Epithelial cell of esophagus (primary cell): ENCODE measurements around the gene NSUN3.
A peak's percentile ranks its signal among the peaks of the same experiment; 100 is the strongest.

Experiments used
- DNase-seq: peaks from one replicate; pipeline ENCODE4 v3.0.0; 2010; ENCODE audit warnings: low read depth
- H3K4me3 ChIP-seq: 2 replicates; pipeline ENCODE4 v1.5.1; 2011; ENCODE audit warnings: mild to moderate bottlenecking, low read length, control low read depth
- CTCF ChIP-seq: IDR thresholded peaks from 2 replicates; pipeline ENCODE4 v1.5.1; 2011; ENCODE audit warnings: low read depth, mild to moderate bottlenecking, low read length, control low read depth, inconsistent platforms; ENCODE audit not compliant: insufficient read depth; ENCODE audit errors: missing control alignments

The NSUN3 gene

DNA sequence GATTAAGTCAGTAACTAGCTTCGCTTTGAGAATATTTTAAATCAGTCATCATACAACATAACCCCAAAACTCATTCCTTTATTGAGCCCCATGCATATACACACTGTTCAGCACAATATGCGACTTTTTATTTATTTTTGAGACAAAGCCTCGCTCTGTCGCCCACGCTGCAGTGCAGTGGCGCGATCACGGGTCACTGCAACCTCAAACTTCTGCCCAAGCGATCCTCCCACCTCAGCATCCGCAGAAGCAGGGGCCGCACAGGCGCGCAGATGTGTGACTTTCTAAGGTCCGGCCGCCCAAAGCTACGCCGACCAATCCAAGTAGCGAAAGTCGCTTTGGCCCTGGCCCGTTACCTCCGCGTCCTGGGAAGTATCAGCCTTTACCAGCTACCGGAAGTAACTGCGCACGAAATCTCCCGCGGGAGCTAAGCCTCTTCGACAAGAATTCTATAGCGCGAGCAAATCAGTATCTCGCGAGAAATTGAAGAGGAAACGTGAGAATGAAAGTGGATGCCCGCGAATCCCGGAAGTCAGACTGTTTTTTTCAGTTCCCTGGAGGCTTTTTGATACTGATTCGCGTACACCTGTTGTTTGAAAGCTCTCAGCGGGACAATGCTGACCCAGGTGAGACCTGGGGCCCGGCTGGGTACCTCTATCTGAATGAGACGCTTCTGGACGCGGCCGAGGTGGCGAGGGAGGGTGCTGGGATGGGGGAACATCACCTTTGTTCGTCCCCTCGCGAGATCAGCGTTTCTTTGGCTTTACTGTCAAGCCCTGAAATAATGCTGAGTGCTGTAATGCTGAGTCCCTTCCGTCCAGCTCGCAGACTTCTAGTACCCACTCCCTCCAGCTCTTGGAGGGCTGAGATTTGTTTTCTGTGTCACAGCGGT is at the start of gene NSUN3, which contains the start of gene DHFR2:
NSUN3 (plus strand) TSS at position 549 of the 892 bp plus-strand sequence; CDS start at position 615, 66 bp downstream.
DHFR2 (minus strand) TSS at position 404 of the 892 bp plus-strand sequence. CDS start 1,405 bp downstream, outside the sequence.
- peak within 1 kb of the TSS; percentile 67 for H3K4me3 ChIP-seq
- peak; percentile 97 for DNase-seq
- no peak for TF ChIP-seq CTCF

- no peak overlapping the region for H3K4me3 ChIP-seq
- TF ChIP-seq CTCF, result no peak
- DNase-seq, result no peak
These were observed 47.8 kb upstream of the NSUN3 start for GRCh38 chr3:94015025-94015424.

GRCh38 chr3:94019659-94020058 is 43.2 kb upstream of the NSUN3 start:
- no peak for TF ChIP-seq CTCF
- H3K4me3 ChIP-seq, result no peak overlapping the region

GRCh38 chr3:94020293-94020692 is 42.6 kb upstream of the NSUN3 start:
- no peak for TF ChIP-seq CTCF
- H3K4me3 ChIP-seq, result no peak overlapping the region
- DNase-seq, result no peak

More at GRCh38 chr3:94019659-94020058, 43.2 kb upstream of the NSUN3 start:
- no peak for DNase-seq

GRCh38 chr3:94024385-94024784 is 38.5 kb upstream of the NSUN3 start:
- no peak for TF ChIP-seq CTCF
- DNase-seq, result no peak
- no peak overlapping the region for H3K4me3 ChIP-seq

- H3K4me3 ChIP-seq, result peak overlapping the region; percentile 77
- TF ChIP-seq CTCF, result no peak
- DNase-seq, result no peak
These were observed 36.2 kb upstream of the NSUN3 start for GRCh38 chr3:94026623-94027022.
